SK-MEL-5 (cell line): ENCODE data around the gene NOTCH4. TPM values are rescaled to one million over a fixed set of nuclear protein-coding genes. Genes with fewer than 3 reads are reported as not detected.

Source experiments
- DNase-seq: peaks from one replicate; pipeline ENCODE4 v3.0.0-alpha.2; 2016; ENCODE audit warnings: low read depth, low spot score
- in situ Hi-C: cut with HindIII; loops from 2 replicates; pipeline ENCODE4 v1.10.0; 2016; ENCODE audit warnings: low sequenced_read_pairs, high pct_unique_total_duplicates, low pct_unique_long_range_greater_than_20kb
- total RNA-seq: library from RNA; depleted of rRNA; stranded (reverse); fragments of >200 nt; shearing (Covaris generic); gene quantifications from 2 replicates; pipeline ENCODE4 v1.2.3, GENCODE V29; 2014

The NOTCH4 gene
- total RNA-seq, 1 experiment from 2014 or later = 1.7 TPM

DNA sequence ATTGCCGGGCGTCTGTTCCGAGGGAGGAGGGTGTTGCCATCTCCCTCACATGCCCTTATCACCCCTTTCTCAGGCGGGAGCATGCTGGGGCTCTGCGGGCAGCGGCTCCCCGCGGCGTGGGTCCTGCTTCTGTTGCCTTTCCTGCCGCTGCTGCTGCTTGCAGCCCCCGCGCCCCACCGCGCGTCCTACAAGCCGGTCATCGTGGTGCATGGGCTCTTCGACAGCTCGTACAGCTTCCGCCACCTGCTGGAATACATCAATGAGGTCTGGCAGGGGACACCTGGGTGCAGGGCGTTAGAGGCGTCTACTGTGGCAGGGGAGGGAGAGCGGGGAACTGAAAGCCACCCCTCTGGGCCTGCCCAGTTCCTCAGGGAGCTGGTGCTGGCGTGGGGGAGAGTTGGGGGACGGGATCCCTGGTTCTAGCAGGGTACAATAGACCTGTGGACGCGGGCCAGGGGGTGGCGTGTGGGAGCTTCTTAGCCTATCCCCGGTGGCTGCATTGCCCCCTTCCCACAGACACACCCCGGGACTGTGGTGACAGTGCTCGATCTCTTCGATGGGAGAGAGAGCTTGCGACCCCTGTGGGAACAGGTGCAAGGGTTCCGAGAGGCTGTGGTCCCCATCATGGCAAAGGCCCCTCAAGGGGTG, 69.2 kb downstream of the NOTCH4 start:
- peak; percentile 64 for DNase-seq
- in situ Hi-C loops = no loop called here

DNA sequence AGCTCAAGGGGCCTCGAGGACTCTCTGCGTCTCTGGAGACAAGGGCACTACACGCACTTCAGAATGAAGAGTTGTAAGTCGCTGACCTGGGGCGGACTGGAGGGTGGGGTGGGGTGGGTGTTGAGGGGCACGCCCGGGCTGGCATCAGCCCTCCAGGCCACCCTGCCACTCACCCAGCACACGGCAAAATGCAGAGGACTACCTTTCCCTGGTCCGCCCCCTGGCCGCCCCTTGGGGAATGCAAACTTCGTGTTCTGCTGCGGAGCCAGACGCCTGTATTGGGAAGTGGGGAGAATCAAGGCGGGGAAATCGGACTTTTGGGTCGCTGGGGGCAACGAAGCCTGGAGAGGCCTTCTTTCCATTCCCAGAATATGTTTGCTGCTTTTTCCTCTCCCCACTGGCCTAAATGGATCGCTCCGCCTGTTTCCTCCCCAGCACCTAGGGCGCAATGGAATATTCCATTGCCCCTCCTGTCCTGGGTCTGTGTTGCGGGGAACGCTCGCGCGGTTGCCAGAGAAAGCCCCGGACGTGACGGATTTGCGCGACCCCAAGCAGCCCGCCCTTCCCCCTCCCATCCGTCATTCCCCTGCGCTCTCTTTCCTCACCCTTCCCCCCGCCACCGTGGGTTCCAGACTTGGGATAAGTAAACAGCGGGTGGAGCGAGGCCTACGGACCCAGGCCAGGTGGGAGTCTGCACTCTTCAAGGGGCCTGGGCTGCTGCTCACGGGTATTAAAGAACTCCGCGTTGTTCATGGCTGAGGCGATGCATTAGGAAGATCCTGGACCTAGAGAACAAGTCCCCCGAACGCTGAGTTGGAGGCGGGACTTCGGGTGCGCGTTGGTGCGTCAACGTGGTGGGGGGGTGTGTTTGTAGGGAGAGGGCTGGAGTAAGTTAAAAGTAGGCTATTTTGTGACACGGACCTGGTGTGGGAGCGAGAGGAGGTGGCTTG, 70.0 kb downstream of the NOTCH4 start, which contains the start of gene PPT2:
TSS of gene PPT2 (plus strand) at position 578 of the 950 bp plus-strand sequence. CDS start 454 bp downstream, outside the sequence.
- in situ Hi-C loops = no loop called here
- DNase-seq = peak; percentile 93

DNA sequence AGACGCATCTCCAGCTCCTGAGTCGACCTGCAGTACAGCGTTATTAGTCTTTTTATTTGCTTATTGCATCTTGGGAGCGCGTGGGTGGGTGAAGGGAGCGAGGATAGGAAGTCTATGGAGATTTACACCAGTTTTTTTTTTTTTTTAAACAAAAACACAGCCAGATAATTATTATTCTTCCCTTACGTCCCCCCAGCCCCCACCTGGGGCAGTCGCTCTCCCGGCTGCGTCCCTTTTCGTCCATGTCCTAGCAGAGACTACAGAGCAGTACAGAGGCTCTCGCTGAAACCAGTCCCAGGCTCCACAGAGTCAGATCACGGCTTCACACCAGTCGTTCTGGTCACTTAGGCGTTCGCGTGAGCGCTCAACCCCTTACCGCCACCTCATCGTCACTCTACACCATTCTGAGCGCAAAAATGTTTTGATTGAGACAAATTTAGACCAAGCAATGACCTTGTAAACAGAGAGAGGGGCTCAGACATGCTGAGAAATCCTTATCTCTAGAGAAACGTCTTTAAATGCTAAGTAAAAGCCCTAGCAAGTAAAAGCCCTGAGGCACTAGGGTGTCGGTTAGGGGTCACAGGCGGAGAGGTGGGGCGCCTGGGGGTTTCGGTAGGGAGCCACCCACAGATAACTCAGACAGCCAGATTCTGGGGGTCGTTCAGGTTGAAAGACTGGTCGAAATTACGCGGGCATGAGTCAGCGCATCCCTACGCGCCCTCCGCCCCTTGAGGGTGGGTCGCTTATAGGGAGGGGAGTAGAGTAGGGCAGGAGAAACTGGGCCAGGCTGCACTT, 70.9 kb downstream of the NOTCH4 start:
- in situ Hi-C loops = no loop called here
- DNase-seq = no peak

DNA sequence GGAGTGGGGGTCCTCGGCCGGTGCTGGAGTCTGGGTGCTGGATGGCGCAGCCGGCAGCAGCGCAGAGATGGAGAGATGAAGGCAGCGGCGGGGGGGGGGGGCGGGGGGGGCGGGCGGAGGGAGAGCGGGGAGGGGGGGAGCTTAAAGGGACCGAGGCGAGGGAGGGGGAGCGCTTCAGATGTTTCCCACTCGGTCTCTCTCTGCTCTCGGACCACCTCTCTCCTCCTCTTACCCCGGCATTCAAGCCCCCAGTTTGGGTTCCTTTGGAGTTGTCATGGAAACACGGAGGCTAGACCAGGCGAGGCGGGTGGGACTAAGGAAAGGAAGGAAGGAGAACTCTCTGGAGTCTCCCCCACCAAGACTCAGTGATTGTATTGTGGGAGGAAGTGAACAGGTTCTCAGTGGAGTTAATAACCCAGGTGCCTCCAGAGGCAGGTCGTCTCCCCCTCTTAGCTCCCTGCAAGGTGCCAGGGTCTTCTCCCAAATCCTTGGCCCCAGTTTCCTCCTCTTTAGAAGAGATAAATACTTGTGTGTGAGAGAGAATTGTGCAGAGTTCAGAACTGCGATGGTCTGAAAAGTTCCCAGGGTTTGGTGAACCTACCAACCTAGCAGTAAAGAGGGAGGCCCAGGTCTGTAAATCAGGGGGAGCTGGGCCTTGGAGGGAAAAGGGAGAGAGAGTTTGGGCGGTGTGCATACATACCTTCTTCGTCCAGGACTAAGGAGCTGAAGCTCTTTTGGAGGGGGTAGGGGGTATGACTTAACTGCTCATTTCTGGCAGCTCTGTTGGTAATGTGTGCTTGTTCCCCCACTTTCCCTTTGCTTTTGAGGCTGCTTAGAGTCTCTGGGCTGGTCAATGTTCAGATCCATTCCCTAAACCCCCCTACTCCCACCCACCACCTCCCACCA, 71.8 kb downstream of the NOTCH4 start, which contains the start of gene PRRT1:
TSS of gene PRRT1 (minus strand) at position 77 of the 906 bp plus-strand sequence. CDS start 112 bp downstream, outside the sequence.
- in situ Hi-C loops = no loop called here
- no peak for DNase-seq

DNA sequence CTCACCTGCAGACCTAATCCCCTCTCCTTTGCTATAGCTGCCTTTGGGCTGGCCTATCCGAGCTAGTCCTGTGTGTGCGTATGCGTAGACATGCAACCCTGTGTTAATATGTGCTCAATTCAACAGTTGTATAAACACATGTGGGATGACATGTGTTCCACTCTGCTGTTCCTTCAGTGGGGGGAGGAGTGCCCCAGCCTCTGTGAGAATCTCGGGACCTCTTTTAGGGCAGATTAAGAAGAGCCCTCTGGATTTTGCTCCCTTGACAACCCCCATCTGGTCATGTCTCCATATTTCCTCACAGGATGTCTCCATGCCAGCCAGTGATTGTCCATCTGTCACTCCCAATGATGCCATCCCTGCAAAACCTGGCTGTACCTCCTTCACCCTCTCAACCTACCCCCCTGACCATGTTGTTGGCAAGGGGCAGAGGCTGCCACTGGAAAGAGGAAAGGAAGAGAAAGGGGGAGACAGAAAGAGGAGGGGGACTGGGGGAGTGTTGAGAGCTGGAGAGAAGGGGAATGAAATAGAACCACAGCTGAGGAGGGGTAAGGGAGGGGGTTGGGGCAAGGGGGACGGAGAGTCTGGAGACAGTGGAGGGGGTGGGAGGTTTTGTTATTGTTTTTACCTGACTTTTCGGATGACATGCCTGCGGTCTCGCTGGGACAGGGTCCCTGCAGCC, 72.5 kb downstream of the NOTCH4 start:
- in situ Hi-C loops = no loop called here
- no peak for DNase-seq

DNA sequence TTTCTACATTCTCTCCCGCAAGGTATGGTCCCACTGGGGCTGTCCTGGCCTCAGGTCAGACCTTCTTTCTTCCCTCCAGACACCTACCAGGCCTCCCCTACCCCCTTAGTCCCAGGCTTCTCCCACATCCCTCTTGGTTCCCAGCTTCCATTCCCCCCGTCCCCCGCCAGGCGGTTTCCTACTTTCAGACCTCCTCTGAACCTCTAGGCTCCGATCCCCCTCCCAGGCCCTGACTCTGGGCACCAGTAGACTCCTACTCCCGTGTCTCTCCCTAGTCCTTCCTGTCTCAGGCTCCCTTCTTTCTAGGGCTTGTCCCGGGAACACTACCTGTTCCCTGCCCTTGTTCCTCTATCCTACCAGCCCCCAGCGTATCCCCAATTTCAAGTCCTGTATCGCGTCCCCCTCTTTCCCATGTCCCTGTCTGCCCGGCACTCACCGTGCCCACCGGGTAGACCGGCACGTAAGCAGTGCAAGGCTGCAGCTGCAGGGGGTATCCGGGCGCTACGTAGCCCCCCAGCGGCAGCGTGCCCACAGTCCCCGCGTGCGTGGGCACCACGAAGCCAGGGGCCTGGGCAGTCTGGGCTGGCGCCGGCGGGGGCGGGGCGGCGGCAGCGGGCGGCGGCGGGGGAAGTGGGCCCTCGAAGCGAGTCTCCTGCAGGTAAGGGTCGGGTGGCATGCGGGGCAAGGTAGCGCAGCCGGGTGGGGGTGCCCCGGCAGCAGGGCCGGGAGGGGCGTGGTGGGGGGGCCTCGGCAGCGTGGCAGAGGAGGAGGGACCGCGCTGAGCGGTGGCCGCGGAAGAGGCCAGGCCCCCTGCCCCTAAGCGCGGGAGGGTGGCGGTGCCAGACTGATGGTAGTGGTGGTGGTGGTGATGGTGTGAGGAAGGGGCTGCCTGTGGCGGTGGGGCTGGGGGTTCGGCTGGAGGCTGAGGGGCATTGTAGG, 73.7 kb downstream of the NOTCH4 start:
- in situ Hi-C loops = no loop called here
- DNase-seq = no peak

DNA sequence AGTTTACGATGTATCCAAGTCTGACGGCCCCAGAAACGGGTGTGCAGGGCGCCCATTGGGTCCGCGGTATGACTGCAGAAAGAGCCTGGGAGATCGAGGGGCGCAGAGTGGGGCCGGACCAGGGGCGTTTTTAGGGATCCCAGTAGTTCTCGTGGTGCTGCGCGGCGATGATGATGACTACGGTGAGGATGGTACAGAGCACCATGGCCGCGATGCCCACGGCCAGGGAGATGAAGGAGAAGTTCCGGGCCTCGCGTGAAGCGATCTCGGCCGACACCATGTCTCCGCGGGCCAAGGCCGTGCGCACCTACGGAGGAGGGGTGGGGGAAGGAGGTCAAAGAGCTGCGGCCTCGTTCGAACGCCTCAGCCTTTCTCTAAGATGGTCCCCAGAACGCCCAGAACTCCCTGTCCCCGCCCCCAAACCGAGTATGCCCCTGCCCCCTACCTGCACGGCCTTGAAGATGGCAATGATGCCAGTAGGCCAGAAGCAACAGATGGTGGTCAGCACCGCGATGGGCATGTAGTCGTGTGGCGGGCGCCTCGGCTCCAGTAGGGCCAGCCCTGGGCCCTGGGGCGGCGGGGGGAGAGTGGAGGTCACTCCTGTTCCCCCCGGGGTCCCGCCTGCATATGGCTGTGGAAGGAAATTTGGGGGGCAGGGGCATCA, 74.6 kb downstream of the NOTCH4 start:
- DNase-seq = no peak
- in situ Hi-C loops = no loop called here

DNA sequence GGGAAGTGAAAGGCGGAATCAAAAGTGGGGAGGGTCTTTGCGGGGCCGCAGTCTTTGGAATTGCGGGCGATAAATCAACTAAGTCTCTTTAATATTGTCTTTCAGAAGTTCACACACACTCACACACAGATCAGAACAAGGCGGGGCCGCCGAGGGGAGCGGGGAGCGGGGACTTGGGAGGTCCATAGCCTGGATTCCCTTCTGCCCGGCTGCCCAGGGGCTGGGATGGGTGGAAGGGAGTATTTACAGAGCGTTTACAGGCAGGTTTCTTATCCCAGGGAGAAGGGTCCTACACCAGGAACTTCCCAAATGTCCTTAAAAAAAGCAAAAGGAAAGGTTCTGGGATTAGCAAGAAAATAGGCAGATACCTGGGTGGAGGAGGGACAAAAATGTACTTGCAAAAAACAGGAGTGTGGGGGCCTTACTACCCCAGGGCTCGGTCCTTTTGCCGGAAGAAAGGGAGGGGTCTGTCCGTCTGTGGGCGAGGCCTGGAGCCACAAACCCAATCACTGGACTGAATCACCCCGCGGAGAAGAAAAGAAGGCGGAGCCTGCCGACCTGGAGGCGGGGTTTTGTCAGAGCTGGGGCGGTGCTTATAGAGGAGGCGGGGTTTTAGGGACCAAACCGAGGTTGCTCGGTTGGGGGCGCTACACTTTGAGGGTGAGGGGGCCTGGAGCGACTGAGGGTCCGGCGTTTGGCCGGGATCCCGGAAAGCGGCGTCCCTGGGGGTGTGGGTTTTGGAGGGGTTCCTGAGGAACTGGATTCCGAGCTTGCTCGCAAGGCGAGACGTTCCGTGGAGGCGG, 75.4 kb downstream of the NOTCH4 start:
- no peak for DNase-seq
- in situ Hi-C loops = no loop called here

DNA sequence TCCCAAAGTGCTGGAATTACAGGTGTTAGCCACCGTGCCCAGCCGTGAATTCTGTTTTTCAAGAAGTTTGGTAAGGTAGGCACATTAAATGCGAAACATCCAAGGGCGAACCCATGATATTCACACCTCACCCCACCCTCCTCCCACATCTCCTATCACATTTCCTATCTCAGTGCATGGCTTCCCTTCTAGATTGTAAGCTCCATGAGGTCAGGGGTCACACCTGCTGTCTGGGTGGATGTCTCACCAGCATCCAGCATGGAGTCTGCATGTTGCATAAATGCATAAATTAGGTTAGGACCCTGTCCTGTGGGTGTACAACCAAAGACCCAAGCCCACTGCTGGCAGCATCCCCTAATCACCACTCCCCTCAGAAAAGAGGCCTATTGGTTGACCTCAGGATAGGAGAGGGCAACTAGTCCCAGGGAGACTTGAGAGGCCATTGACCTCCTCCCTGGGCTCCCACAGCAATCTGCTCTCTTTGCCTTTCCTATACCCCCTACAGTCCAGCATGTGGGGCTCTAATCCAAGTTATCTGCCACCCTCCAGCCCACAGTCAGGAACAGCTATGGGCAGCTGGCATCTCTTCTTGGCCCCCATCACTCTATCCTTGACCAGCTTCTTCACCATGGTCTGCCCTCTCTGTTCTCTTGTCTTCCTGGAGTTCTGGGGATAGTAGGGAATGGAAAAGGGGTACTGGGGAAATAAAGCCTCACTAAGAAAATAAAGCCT, 76.3 kb downstream of the NOTCH4 start:
- no peak for DNase-seq

DNA sequence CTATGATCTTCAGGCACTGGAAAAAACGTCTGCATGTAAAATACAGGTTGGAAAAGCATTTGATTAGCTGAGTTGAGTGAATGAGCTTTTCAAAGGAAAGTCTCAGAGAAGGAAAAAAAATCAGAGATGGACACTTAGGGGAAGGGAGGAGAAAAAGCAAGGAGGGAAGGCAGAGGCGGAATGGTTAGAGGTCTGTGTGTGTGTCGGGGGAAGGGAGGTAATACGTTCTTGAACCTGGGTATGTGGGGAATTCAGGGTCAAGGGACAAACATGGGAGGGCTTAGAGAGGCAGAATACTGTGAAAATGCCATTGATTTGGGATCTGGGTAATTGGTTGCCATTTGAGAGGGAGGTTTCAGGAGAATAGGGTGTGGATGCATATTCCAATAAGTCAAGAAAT, 77.2 kb downstream of the NOTCH4 start:
- in situ Hi-C loops = no loop called here
- DNase-seq = no peak

More for the DNA sequence above, 76.3 kb downstream of the NOTCH4 start:
- in situ Hi-C loops = no loop called here

DNA sequence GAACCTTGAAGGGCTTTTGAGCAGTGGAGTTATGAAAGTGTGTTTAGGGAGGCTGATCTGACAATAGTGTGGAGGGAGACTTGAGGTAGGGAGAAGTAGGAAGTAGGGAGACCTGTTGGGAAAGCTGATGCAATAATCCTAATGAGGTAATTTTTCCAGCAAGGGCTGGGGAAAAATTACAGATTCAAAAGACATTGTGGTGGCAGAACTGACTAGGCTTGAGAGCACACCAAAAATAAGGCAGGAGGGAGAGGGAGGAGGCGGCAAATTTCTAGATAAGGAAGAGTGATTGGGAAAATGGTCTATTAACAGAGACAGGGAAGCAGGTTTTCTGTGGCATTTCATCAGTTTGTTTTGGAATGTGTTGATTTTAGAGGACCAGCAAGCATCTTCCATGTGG, 77.6 kb downstream of the NOTCH4 start:
- in situ Hi-C loops = no loop called here

More for the DNA sequence above, 77.6 kb downstream of the NOTCH4 start:
- DNase-seq = no peak
